GM23248 (cell line): ENCODE measurements around the gene DPP3.

Source experiments
- EZH2 ChIP-seq: fragments of 200-600 bp; sonication (generic); IDR thresholded peaks from 2 replicates; pipeline ENCODE4 v1.6.1; 2018; ENCODE audit warnings: antibody characterized with exemption, mild to moderate bottlenecking; ENCODE audit not compliant: insufficient read depth, poor library complexity, severe bottlenecking
- EZH2phosphoT487 ChIP-seq: fragments of 200-600 bp; sonication (generic); IDR thresholded peaks from 2 replicates; pipeline ENCODE4 v1.6.1; 2018; ENCODE audit warnings: antibody characterized with exemption, moderate library complexity, mild to moderate bottlenecking, low read depth; ENCODE audit not compliant: insufficient read depth

DNA sequence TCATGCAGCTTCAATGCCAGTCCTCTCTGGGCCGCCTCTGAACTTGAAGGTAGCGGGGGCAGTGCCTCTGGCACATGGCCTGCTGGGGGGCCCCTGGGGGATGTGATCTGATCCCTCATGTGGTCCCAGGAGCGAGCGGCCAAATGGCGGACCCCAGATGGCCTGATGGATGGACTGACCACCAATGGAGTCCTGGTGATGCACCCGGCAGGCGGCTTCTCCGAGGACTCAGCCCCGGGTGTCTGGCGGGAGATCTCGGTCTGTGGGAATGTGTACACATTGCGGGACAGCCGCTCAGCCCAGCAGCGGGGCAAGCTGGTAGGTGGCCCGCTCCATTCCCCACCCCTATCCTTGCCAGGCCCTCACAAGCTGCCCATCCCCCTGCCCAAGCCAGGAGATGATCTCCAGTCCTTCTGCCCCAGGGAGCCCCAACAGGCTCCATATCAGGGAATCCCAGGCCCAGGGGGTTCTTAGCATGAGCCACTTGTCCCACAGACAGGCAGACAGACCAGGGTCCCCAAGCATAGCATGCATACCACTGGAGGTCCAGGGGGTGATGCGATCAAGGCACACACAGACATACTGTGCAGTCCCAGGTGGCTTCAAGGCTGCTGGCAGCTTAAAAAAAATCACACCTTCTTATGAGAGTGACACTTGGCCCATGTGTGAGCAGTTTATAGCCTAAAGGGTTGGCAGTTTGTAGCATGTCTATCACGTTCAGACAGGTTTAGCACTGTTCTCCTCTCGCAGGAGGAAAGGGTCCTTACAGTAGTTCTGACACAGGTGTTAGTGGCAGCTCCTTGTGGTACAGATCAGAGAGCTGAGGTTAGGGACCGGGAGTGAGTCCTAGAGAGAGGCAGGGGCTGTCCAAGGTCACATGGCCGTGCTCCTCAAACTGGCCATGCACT lies 6.4 kb upstream of the DPP3 start:
- TF ChIP-seq EZH2phosphoT487, result no peak
- TF ChIP-seq EZH2, result no peak
